NCI-H345 treated with DMSO at 0.1 percent for 48 hours (cell line): ENCODE measurements around the gene RNF144A.
A peak's percentile ranks its signal among the peaks of the same experiment; 100 is the strongest.

Source experiments
- DNase-seq: peaks from one replicate; lab custom pipeline; 2025; ENCODE audit not compliant: unreplicated experiment; lab: John Stamatoyannopoulos, UW

RNF144A gene

GRCh38 chr2:6906165-6906741 is 11.0 kb upstream of the RNF144A start:
- DNase-seq: peak; percentile 17

GRCh38 chr2:6908291-6908690 is 8.9 kb upstream of the RNF144A start:
- no peak for DNase-seq

- DNase-seq: no peak
These were observed 7.5 kb upstream of the RNF144A start for GRCh38 chr2:6909431-6910385.

DNA sequence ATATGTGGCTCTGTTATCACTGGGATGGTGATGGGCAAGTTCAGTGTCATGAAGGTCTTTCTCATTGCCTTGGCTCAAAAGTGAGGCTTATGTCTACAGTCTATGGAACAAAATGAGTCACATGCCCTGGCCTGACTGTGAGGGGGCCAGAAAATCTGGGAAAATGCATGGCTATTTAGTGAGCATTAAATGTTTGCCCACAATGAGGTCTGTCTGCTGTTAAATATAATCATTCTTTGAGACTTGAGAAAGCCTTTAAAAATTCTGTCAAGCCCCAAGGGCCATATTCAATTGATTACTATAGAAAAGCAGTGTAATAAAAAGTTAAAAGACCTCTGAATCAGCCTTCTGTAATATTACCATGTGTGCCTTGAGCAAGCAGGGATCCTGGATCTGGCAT is 5.5 kb upstream of the RNF144A start:
- no peak for DNase-seq

DNA sequence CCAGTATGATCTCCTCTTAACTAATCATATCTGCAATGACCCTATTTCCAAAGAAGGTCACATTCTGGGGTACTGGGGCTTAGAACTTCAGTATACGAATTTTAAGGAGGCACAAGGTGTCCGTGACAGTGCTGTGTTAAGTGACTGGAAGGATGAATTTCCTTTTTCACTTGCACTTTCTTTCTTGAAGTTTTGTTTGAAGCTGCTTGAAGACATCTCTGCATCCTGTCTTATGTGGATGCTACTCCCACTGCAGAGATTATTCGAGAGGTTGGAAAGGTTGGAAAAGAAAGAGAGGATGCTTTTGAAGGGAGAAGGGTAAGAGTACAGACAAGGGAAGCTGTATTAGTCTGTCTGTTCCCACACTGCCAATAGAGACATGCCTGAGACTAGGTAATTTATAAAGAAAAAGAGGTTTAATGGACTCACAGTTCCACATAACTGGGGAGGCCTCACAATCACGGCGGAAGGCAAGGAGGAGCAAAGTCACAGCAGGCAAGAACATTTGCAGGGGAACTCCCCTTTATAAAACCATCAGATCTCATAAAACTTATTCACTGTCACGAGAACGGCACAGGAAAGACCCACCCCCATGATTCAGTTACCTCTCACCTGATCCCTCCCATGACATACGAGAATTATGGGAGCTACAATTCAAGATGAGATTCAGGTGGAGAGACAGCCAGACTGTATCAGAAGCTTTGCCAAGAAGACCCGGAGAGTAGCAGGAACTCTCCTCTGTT is 3.6 kb upstream of the RNF144A start:
- DNase-seq: no peak

DNA sequence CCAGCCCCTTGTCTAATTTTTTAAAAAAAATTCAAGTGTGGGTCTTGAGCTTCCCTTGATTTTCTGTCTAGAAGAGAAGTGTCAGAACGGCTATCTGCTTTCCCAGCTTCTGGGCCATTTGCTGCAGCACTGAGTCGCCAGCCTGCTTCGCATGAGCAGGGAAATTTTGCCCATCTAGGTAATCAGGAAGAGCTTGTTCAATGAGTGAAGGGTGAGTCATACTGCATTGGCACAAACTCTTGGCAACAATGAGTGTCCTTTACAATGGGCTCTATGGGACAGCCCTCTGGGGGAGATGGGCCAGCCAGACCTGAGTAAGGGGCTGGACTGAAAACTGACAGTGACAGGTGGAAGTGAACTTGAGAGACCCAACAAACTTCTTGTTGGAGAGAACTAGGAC is 2.4 kb upstream of the RNF144A start:
- no peak for DNase-seq

GRCh38 chr2:6915399-6915798 is 1.8 kb upstream of the RNF144A start:
- DNase-seq: no peak

DNA sequence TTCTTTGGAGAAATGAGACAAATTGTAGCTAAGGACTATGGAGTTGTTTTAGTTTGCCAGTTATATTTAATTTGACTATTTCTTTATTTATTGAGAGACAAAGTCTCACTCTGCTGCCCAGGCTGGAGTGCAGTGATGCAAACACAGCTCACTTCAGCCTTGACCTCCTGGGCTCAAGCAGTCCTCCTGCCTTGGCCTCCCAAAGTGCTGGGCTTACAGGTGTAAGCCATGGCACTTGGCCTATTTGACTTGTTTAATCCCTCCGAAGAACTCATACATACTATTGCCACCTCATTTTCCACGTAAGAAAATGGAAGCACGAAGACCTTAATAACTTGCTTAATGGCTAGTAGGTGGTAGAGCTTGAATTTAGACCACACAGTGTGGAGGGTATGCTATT is 988 bp upstream of the RNF144A start:
- no peak for DNase-seq

DNA sequence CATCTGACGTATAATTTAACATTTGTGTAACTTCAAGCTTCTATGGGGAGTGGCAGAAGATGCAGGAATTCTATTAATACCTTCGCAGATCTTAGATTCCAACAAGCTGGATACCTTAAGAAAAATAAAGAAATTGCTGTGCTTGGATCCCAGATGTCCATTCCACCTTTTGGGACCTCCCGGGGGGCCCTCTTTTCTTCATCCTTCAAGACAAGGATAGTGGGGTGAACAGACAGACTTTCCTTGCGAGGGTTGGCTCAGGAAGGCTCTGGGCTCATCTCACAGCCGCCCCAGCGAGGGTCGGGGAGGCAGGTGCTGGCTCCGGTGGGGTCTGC is 509 bp upstream of the RNF144A start:
- no peak for DNase-seq

DNA sequence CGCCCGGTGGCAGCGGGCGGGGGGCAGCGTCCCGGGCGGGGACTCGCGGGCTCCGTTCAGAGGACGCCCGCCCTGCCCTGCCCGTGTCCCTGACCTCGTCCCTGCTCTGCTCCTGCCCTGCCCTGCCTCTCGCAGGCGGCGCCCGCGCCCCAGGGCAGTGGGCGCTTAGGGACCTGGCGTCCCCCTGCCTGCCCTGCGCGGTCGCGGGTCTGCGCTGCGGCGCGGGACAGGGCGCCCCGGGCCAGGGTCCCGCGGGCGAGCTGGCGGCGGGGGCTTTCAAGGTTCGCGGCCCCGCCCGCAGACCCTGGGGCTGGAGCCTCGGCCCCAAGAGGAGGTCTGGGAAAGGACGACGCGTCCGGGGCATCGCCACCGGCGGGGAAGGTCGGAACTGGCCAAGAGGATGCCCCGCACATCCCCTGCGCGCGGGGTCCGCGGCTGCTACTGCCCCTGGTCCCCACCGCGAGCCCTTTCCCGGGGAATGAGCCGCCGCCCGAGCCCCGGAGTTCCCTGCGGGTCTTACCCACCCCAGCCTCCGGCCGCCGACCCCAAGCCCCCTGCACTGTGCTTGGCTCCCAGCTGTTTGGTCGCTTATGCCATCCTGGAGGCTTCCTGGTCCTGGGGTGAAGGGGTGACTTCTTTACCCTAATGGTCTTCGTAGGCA is 679 bp downstream of the RNF144A start:
- DNase-seq: no peak

GRCh38 chr2:6919901-6920742 is 2.9 kb downstream of the RNF144A start:
- no peak for DNase-seq

DNA sequence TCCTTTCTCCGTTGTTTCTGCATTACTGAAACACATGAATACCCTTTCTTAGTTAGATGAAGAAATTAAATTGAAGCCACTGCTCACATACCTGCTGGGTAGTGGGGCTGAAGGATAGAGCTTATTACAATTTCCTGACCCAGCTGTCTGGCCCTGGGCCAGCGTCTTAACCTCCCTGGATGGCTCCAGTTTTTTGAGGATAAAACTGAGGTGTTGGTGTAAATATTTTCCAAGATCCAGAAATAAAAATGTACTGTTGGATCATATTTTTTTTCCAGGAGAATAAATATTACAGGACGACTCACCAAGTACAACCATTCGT is 3.5 kb downstream of the RNF144A start:
- DNase-seq: no peak

- DNase-seq: no peak
These were observed 4.2 kb downstream of the RNF144A start for GRCh38 chr2:6921321-6921922.

GRCh38 chr2:6922201-6922656 is 5.0 kb downstream of the RNF144A start:
- no peak for DNase-seq

GRCh38 chr2:6923319-6923718 is 6.1 kb downstream of the RNF144A start:
- no peak for DNase-seq

GRCh38 chr2:6924101-6924923 is 7.1 kb downstream of the RNF144A start:
- DNase-seq: no peak

DNA sequence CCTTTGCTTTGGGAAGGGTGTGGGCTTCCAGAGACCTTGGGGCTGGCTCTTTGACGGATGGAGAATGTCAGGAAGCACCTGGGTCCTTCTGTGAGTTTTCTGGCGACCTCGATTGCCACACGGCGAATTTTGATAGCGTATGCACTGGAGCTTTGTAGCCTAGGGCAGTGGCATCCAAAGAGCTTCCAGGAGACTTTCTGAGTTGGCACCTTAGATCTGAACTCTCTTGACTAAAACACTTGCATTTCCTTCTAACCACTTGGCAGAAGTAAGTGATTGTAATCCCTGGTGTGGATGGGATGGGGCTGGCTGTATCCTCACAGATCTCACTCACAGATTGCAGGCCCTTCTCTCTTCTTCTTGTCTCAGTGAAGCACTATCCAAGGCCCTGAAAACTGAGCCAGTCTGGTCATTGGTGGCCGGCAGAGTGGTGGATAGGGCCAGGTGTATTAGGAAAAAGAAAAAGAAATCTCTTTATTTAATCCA is 7.8 kb downstream of the RNF144A start:
- no peak for DNase-seq

- DNase-seq: no peak
These were observed 9.0 kb downstream of the RNF144A start for GRCh38 chr2:6926071-6926732.

DNA sequence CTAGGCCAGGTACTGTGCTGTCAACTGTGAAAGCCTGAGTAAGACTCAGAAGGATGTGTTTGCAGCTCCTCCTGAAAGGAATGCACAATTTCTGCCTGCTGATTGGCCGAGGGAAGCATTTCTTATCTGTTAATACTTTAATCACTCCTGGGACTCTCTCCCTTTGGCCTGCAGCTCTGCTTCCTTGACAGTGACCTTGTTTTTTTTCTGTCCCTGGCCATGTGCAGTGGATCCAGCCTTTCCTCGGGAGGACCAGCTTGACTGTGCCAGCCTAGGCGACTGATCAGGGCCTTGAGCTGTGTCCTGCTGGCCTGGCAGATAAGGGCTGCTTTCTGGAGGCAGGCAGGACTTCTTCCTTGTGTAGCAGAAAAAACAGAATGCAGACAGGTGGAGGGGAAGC is 10.0 kb downstream of the RNF144A start:
- DNase-seq: no peak
